Cardiac muscle cell (in vitro differentiated cells and primary cell): ENCODE results near the gene SMIM35. TPM values are rescaled to one million over a fixed set of nuclear protein-coding genes. Genes with fewer than 3 reads are reported as not detected.
"Not testable (repeated sequence)": the region's sequence is repeated elsewhere in the genome, so short reads cannot be mapped to it uniquely, and the experiment has no call there.

Experiments used
- DNase-seq, 2 donors: peaks; one replicate each; pipeline versions ENCODE4 v3.0.0 to v3.0.0-alpha.2; 2010 to 2017; ENCODE audit warnings: low read depth in 1 of 2, low spot score in 1 of 2
- H3K27ac ChIP-seq: fragments of 200-600 bp; sonication (generic); 2 replicates; pipeline ENCODE4 v1.5.1; 2016
- H3K27me3 ChIP-seq: fragments of 200-600 bp; sonication (generic); 2 replicates; pipeline ENCODE4 v1.6.0; 2016; ENCODE audit warnings: control low read depth
- H3K36me3 ChIP-seq: fragments of 200-600 bp; sonication (generic); 2 replicates; pipeline ENCODE4 v1.5.1; 2016; ENCODE audit warnings: control low read depth
- H3K4me1 ChIP-seq: fragments of 200-600 bp; sonication (generic); 2 replicates; pipeline ENCODE4 v1.8.1; 2017; ENCODE audit warnings: low read depth, mild to moderate bottlenecking, mixed run types
- H3K4me3 ChIP-seq: fragments of 200-600 bp; sonication (generic); 2 replicates; pipeline ENCODE4 v1.5.1; 2016; ENCODE audit warnings: mild to moderate bottlenecking
- H3K9me3 ChIP-seq: fragments of 200-600 bp; sonication (generic); 2 replicates; pipeline ENCODE4 v1.5.1; 2017; ENCODE audit warnings: low read depth, mild to moderate bottlenecking, control low read depth
- CTCF ChIP-seq: IDR thresholded peaks from 2 replicates; pipeline ENCODE4 v1.5.1; 2012; ENCODE audit warnings: low read depth, mild to moderate bottlenecking, low read length
- polyA plus RNA-seq: library from polyadenylated mRNA; unstranded; fragments of >200 nt; fragmentation: Nextera tagmentation; extraction: Ambion mirVana; gene quantifications from 2 replicates; pipeline ENCODE4 v1.2.1, GENCODE V29; 2016
- total RNA-seq: library from RNA; depleted of rRNA; stranded (reverse); fragments of >200 nt; gene quantifications from 2 replicates; pipeline ENCODE4 v1.2.3, GENCODE V29; 2016

The SMIM35 gene
- total and polyA plus RNA-seq, 2 experiments from 2014 or later: not detected

- Histone ChIP-seq H3K27me3 (peaks cover 12% of the 10 kb centered on the region), H3K4me3 (no peak overlapping the region), H3K36me3 (no peaks in the 10 kb centered on the region), H3K9me3 (no peaks in the 10 kb centered on the region), H3K27ac (no peak overlapping the region), H3K4me1 (no peaks in the 10 kb centered on the region)
- no peak for TF ChIP-seq CTCF
- DNase-seq: no peak
Observed at GRCh38 chr11:117978991-117979390, 107.8 kb downstream of the SMIM35 start.

DNA sequence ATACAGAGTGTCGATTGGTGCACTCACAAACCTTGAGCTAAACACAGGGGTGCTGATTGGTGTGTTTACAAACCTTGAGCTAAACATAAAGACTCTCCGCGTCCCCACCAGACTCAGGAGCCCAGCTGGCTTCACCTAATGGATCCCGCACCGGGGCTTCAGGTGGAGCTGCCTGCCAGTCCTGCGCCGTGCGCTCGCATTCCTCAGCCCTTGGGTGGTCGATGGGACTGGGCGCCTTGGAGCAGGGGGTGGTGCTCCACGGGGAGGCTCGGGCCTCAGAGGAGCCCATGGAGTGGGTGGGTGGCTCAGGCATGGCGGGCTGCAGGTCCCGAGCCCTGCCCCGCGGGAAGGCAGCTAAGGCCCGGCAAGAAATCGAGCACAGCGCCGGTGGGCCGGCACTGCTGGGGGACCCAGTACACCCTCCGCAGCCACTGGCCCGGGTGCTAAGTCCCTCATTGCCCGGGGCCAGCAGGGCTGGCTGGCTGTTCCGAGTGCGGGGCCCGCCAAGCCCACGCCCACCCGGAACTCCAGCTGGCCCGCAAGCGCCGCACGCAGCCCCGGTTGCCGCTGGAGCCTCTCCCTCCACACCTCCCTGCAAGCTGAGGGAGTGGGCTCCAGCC, 108.4 kb downstream of the SMIM35 start:
- H3K9me3 ChIP-seq, H3K27me3 ChIP-seq, DNase-seq, H3K27ac ChIP-seq, H3K36me3 ChIP-seq, H3K4me3 ChIP-seq, H3K4me1 ChIP-seq: not testable (repeated sequence)

DNA sequence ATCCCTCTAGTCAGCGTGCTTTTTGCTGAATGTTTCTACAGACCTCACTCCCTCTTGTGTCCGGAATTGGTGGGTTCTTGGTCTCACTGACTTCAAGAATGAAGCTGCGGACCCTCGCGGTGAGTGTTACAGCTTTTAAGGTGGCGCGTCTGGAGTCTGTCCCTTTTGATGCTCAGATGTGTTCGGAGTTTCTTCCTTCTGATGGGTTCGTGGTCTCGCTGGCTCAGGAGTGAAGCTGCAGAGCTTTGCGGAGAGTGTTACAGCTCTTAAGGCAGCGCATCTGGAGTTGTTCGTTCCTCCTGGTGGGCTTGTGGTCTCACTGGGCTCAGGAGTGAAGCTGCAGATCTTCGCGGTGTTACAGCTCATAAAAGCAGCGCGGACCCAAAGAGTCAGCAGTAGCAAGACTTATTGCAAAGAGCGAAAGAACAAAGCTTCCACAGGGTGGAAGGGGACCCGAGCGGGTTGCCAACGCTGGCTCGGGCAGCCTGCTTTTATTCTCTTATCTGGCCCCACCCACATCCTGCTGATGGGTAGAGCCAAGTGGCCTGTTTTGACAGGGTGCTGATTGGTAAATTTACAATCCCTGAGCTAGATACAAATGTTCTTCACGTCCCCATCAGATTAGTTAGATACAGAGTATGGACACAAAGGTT, 109.0 kb downstream of the SMIM35 start:
- H3K27me3 ChIP-seq, H3K4me1 ChIP-seq, DNase-seq, H3K9me3 ChIP-seq, H3K4me3 ChIP-seq, H3K27ac ChIP-seq, H3K36me3 ChIP-seq: not testable (repeated sequence)

GRCh38 chr11:117977029-117977428, 109.7 kb downstream of the SMIM35 start:
- no peak overlapping the region for H3K27ac ChIP-seq
- H3K27me3 ChIP-seq: peaks cover 9% of the 10 kb centered on the region
- H3K4me1 ChIP-seq: no peaks in the 10 kb centered on the region

GRCh38 chr11:117976445-117976844, 110.3 kb downstream of the SMIM35 start:
- Histone ChIP-seq H3K9me3 (no peaks in the 10 kb centered on the region), H3K4me3 (no peak overlapping the region), H3K27me3 (peaks cover 9% of the 10 kb centered on the region), H3K4me1 (no peaks in the 10 kb centered on the region), H3K36me3 (no peaks in the 10 kb centered on the region), H3K27ac (no peak overlapping the region)
- DNase-seq: no peak
- no peak for TF ChIP-seq CTCF

More at GRCh38 chr11:117977029-117977428, 109.7 kb downstream of the SMIM35 start:
- Histone ChIP-seq H3K36me3 (no peaks in the 10 kb centered on the region), H3K9me3 (no peaks in the 10 kb centered on the region), H3K4me3 (no peak overlapping the region)
- no peak for TF ChIP-seq CTCF
- DNase-seq: no peak

DNA sequence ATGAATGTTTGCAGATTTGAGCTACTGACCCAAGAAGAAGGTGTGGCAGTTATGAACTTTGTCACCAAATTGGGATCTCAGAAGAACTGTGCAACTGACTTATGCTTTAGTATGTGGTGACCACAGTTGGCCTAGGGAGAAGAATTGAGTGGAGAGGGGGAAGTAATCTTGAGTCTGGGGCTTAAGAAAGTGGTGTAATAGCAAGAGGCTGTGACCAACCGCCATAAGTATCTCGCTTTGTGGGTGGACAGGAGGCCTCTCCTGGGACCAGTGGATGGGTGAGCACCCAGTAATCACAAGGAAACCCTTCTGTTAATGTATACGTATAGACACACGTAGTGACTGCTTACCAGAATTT, 113.3 kb downstream of the SMIM35 start:
- peaks cover 25% of the 10 kb centered on the region for H3K27me3 ChIP-seq
- H3K36me3 ChIP-seq: no peaks in the 10 kb centered on the region
- no peak overlapping the region for H3K4me3 ChIP-seq
- H3K9me3 ChIP-seq: no peaks in the 10 kb centered on the region
- H3K27ac ChIP-seq: no peak overlapping the region
- TF ChIP-seq CTCF: no peak
- no peak for DNase-seq
- H3K4me1 ChIP-seq: no peaks in the 10 kb centered on the region
